HG02852 (cell line): ENCODE measurements around the gene C17orf75.

Experiments used
- ATAC-seq: cut with Tn5 transposase; IDR thresholded peaks from one replicate; pipeline ENCODE4 v1.9.1; 2021; ENCODE audit warnings: mild to moderate bottlenecking, moderate library complexity; ENCODE audit not compliant: unreplicated experiment

C17orf75 gene

DNA sequence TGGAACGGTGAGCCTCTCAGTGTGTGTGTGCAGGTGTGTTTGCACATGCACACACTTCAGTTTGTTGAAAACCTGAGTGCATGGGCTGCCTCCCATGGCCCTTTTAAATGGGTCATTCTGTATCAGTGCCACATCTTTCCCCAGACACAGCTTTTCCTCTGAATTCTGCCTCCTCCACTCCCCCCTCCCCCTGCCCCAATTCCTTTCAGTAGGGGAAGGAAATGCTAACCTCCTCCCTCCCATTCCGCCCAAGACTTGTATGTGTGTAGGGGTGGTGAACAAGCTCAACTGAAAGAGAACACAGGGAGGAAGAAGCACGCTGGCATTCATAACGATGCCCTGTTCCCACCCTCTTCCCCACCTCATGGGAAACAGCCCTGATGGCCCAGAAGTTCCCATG is 34.3 kb downstream of the C17orf75 start:
- no peak for ATAC-seq

DNA sequence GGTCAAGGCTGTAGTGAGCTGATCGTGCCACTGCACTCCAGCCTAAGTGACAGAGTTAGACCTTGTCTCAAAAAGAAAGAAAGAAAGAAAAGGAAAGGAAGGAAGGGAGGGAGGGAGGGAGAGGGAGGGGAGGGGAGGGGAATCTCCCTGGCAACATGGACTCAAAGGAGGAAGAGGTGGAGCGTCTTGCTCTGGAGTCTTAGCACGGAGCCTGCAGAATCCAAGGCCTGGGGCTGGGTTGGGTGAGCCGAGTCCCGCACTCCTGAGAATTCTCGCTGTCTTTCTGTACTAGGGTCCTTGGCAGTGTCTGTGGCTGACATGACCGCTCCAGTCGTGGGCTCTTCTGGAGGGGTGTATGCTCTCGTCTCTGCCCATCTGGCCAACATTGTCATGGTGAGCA is 36.9 kb downstream of the C17orf75 start:
- no peak for ATAC-seq

DNA sequence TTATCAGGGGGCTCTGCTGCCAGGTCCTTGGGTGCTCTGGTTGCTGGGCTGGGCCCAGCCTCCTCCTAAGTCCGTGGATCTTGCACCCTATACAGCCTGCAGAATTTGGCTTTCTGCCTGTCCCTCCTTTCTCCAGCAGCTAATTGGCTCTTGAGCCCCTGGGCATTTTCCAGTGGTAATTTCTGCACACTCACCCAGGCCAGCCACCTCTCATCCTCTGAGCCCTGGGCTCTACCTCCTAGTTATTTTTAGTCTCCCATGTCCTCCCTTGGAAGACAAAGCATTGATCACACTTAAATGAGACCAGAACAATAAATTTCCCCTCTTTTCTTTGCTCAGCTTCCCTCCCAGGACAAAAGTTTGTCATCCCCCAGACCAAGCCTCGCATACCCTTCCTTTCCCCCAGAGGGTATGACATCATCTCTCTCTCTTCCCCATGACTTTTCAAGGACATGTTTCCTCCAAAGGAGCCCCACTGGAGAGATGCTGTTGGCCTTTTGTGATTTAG is 38.1 kb downstream of the C17orf75 start:
- no peak for ATAC-seq

DNA sequence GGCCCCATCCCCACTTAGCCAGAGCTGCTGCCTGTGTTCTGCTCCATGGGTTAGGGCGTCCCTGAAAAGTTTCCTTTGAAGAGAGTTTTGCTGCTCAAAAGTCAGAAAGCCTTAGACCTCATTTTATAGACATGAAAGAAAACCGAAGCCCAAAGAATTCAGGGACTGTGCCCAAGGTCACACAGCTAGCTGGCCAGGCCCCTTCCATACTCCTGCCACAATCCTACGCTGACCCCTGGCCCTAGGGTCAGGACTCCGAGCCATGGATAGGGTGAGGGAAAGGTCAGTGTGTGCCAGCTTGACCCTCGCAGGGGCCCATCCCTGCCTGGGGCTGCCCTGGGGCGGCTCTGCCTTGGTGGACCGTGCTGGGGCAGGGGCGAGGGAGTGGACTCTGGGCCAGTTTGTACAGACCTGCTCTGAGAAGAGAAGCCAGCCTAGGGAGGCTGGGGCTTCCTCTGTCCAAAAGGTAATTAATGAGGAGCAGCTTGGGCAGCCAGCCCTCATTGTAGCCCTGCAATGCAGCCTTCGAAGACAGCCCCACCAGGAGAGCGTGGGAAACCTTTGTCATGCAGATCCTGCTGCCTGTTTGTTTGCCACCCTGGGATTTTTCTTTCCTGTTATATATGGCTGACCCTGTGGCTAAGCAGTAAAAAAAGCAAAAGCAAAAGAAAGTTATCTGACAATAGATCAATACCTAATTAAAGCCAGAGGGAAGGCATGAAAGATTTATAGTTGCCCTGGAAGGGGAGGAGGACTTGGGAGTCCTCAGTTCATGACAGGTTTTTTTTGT is 38.9 kb downstream of the C17orf75 start:
- no peak for ATAC-seq

DNA sequence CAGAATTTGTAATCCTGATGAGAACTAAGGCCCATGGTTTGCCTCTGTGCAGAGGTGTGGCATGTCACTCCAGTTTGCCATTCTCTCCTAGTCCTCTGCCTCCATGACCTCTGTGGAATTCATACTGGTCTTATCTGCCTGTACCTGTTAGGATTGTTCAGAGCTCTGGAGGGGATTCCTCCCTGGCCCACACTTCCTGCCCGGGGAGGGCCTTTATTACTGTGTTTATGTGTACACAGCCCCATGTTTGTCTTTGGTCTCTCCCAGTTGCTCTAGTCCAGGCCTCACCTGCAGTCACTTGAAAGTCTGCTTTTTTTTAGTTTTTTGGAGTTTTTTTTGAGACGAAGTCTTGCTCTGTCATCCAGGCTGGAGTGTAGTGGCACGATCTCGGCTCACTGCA is 39.9 kb downstream of the C17orf75 start:
- no peak for ATAC-seq

DNA sequence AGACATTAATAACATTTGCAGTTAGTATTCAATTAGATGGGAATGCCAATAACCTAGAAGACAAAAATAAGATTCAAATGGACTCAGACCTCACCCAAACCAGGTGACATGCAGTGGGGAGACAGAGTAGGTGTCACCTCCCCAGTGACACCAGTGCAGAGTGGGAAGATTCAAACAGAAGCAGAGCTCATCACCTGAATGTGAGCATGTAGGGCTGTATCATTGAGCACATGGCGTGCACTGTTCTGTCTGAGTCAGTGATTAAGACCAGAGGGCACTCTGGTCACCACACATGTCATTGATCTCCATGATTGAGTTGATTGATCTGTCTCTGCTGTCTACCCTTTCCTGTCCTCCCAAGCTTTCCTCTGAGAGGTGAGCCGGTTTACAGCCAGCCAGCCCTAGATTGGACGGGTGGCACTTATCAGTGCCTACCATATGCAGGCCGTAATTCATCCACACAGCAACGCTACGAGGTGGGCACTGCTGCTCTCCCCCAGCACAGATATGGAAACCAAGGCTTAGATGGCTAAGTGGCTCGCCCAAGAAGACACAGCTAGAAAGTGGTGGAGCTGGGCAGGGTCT is 42.3 kb downstream of the C17orf75 start:
- ATAC-seq, result no peak

DNA sequence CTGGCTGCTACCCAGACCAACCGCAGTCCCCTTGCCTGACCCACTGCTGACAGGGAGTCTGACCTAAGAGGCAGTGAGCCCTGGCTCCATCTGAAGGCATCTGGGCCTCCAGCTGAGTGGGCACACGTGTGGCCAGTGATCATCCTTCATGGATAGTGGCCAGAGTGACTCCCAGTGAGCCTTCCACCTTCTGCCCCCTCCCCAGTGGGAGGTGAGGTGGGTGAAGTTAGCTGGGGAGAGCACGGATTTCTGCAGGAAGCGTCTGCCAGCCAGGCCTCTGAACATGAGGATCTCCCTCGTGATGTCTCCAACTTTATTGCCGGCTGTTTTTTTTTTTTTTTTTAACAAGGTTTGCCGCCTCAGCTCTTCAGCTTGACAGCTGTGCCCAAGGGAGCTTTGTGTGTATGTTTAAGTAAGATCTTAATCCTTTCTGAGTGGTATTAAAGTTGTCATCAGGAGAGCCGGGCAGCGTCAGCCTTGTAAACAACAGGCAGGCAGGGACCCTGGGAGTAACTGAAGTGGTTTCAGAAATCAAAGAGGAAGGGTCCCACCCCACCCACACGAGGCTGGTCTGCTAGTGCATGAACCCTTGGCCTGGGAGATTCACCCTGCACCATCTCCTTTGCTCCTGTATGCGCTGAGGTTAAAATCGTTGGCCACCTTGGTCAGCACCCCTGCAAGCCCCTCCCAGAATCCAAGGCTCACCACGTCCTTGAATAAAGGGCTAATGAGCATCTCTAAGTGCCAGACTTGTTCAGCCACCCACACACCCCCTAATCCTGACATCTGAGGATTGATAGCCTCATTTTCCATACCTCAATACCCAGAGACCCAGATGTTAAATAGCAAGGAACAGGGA is 43.0 kb downstream of the C17orf75 start:
- no peak for ATAC-seq

DNA sequence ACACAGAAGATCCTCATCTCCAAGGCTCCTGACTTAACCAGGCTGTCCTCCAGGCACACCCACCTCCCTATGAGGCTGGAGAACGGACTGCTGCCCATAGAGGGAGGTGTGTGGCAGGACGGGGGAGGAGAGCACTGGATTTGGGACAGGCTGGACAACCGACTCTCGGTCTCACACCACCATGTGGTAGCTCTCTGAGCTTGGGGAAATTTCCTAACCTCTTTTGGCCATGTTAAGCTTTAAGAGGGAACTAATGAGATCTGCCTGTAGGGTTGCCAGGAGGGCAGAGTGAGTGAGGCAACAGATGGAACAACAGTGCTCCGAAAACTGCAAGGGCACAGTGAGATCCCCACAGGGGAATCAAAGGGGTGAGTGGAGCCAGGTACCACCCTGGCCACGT is 43.7 kb downstream of the C17orf75 start:
- ATAC-seq, result no peak

DNA sequence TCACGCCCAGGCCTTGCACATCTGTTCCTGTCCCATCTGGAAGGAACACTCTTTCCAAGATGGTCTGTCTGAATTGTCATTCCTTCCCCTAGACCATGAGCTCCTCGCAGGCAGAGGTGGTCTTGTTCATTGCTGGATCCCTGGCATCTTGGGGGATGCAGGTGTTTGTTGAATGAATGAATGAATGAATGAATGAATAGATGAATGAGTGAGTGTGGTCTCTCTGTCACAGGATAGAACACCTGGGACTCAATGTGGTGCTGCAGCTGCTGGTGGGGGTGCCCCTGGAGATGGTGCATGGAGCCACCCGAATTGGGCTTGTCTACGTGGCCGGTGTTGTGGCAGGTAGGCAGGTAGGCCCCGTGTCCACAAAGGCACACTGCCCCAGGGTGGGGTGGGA is 44.1 kb downstream of the C17orf75 start:
- ATAC-seq, result no peak

DNA sequence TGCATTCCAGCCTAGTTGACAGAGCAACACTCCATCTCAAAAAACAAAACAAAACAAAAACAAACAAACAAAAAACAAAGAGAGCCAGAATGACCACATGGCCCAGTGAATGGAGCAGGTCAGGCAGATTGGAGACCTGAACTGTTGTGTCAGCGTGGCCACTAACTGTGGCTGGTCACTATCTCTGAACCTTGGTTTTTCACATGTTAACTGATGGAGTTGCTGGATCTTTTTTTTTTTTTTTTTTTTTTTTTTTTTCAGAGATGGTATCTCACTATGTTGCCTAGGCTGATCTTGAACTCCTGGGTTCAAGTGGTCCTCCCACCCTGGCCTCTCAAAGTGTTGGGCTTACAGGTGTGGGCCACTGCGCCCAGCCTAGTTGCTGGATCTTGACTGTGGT is 44.5 kb downstream of the C17orf75 start:
- ATAC-seq, result no peak

DNA sequence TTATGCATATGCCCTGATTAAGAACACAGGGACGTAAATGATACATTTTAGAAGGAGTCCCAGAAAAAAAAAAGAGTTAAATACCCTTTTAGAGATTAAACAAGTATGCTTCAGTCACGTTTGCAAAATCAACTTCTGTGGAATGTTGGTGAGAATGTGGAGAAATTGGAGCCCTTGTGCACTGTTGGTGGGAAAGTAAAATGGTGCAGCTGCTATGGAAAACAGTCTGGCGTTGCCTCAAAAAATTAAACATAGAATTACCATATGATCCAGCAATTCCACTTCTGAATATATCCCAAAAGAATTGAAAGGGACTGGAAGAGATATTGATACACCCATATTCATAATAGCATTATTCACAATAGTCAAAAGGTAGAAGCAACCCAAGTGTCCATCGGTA is 49.9 kb downstream of the C17orf75 start:
- no peak for ATAC-seq

DNA sequence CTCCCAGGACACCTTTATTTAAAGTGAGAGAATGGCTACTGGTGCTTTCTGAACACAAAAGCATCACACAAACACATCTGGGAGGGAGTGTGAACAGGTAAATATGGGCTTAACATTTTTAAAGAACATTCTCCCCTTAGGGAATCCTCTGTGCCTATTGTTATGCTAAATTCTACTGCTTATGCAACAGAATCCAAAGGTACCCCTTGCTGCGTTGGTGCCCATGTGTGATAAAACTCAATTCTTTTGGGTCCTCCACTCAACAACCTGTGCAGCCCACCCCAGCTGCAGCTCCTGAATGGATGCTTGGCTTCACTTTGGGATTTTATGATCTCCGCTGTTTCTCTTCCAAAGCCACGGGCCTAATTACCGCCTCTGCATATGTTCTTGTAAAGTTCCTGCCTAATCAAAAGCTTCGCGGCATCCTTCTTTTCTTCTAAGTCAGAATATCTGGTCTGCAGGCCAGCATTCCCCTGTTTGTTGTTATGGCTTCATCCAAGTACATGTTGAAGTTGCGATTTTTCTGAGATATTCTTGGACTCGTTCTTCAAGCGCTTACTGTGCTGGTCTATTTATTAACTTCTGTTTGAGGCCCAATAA is 52.4 kb downstream of the C17orf75 start:
- no peak for ATAC-seq

DNA sequence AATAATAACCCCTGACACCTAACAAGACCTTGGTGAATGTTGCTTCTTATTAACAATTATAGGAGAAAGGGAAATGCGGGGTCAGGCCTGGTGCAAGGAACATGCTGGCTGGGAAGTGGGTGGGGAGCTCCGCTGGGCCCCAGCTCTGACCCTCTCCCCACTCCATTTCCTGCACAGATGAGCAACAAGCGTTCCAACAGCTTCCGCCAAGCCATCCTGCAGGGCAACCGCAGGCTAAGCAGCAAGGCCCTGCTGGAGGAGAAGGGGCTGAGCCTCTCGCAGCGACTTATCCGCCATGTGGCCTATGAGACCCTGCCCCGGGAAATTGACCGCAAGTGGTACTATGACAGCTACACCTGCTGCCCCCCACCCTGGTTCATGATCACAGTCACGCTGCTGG is 53.4 kb downstream of the C17orf75 start:
- no peak for ATAC-seq

DNA sequence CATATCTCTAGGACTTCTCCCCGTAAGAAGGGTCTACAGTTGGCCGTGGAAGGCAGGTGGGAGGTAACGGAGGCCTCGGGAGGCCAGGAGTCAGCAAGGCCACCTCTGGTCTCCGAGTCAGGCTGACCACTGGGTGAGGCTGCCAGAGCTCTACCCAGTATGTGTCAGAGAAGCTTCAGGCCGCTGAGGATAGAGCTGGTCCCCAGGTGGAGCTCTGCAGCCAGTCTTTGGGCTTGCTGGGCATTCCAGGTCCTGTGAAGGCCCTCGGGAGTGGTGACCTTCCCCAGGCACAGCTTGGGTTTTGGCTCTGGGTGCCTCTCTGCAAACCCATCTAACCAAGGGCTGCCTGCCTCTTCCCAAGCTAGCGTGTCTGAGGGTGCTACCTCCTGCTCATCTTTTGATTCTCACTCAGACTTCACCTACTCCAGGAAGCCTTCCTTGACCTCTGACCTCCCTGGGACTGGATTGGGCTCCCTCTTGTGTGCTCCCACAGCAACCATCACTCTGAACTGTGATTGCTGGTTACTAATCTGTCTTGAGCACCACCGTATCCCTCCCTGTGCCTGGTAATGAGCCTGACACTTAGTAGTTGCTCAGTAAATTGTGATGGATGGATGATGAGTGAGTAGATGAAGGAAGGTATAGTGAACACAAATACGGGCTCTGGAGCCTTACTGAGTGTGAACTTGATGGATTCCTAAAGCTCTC is 54.0 kb downstream of the C17orf75 start:
- ATAC-seq, result no peak

DNA sequence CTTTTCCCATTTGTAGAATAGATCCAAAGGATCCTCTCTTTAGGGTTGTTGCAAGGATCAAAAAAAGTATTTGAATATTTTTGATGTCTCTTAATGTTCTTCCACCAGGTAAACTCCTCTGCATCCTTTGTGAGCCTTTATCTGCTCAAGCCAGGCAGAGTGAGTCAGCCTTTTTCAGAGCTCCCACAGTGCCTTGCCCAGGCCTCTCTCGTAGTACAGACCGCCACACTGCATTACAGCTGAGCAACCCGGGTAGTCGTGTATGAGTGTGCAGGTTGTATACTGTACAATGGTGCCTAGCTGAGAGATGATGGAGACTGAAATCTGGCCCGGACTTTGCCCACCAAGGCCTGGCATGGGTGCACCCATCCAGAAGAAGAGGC is 55.5 kb downstream of the C17orf75 start:
- no peak for ATAC-seq

DNA sequence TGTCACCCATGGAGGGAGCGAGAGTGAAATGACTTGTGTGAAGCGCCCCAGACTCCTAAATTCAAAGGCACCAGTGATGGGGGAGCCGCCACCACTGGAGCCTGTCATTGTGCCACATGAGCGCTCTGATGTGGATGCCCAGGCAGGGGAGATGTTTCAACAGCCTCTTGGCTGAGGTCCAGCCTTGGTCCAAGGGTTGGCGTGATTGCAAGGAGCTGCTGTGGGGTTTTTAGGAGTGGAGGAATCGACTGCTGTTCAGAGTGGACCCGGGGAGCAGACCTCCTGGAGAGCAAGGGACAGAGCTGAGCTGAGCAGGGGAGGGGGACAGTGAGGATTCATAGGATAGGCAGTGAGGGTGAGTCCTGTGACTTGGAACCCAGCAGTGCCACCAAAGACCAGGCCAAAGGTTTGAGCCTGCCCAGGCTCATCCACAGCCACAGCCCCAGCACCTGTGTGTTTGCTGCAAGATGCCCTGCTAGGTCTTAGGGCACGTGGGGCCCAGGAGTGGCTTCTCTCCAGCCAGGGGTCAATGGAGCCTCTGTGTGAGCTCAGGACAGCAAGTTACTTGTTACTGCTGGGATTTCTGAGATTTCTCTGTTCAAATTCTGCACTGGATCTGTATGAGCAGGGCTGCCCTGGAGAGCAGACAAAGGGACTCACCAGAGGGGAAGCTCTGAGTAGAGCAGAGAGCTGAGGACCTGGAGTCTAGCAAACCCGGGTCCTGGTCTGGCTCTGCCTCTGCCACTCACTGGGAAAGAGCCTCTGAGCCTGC is 56.0 kb downstream of the C17orf75 start:
- no peak for ATAC-seq

DNA sequence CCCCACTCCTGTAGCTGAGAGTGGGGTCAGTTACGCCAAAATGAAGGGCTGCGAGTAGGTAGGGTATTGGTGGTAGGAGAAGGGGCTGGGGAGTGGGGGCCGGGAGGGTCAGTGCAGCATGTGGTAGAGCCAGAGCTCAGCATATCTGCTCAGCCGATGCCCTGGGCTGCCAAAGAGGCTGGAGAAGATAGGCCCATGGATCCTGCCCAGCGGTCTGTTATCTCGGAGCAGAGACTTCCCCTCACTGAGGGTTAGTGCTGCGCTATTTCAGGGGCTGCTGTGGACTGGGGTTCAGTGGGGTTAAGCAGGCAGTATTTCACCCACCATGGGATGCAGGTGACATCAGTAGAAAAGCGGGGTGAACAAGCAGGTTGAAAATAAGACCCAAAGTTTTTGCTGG is 56.7 kb downstream of the C17orf75 start:
- no peak for ATAC-seq

DNA sequence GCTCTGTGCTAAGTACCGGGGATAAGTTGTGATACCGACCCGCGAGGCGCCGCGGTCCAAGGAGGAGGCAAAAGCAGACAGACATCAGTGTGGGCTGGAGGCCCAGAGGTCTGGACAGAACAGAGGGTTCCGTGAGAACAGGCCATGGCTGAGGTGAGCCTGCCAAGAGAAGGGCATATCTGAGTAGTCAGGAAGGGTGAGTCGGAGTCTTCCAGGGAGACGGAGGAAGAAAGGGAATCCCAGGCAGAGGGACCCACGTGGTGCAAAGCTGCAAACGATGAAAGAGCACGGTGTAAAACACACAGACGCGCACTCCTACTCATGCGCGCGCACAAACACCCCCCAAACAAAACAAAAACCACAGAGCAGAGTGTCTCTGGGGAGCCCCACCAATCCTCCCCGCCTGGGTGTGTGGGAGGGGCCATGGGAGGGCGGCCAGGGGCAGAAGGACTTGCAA is 58.2 kb downstream of the C17orf75 start:
- no peak for ATAC-seq

DNA sequence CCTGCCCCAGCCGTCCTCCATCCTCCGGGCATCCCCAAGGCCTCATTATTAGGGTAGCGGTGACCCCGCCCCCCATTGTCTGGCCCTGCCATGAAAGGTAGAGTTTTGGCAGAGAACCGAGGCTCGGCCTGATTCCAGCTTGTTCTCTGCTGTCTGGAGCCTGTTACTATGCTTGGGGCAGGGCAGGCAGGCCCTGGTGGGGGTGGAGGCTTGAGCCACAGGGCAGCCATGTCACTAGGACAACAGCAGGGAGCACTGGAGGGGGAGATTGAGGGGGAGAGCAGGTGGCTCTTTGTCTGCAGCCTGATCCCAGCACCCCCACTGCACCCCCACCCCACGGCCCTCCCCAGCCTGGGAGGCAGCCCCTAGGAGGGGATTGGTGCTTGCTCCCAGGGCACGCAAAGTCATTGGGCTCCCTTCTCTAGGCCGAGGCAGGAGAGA is 60.9 kb downstream of the C17orf75 start:
- no peak for ATAC-seq
